GM12892 (cell line): ENCODE results near the gene RNF26.

Experiments used
- POLR2A ChIP-seq: IDR thresholded peaks from 2 replicates; pipeline ENCODE4 v1.6.1; 2011; ENCODE audit warnings: low read depth, low read length, control low read depth
- POLR2AphosphoS5 ChIP-seq: IDR thresholded peaks from 2 replicates; pipeline ENCODE4 v1.6.1; 2011; ENCODE audit warnings: low read depth, low read length, control low read depth
- TAF1 ChIP-seq: IDR thresholded peaks from 2 replicates; pipeline ENCODE4 v1.6.1; 2011; ENCODE audit warnings: low read depth, mild to moderate bottlenecking, control low read depth, low read length, borderline replicate concordance

DNA sequence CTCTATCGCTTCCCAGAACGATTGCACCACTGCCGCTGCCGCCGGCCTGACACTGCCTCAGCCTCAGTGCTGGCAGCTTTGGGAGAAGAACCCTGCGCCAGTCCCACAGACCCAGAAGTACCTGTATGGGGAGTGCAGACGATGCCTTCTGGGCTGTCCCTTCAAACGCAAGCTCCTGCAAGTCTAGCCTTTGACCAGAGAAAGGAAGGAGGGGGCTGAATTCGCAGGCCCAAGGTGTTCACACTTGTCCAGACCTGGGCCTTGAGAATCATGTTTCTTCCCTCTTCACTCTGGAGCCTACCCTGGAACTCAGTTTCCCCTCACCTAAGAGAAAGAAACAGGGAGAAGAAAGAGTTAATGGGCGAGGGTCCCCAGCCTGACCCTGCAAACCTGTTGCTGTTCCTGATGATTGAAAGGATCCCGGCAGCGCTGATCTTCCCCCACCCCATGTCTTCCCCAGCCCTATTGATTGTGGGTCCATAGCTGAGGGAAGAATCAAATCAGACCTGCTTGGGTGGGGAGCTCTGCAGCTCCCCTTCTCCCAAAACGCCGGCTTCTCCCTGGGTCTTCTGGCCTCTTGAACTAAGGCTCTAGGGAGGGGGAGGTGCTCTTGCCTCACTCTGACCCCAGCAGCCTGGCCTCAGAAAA, 16.6 kb upstream of the RNF26 start:
- TF ChIP-seq POLR2A (no peak), POLR2AphosphoS5 (no peak), TAF1 (no peak)
